Measurements from ENCODE around the gene MRO. TPM values are rescaled to one million over a fixed set of nuclear protein-coding genes. Genes with fewer than 3 reads are reported as not detected.
A peak's percentile ranks its signal among the peaks of the same experiment; 100 is the strongest.

Gene MRO
- total and polyA plus RNA-seq, 2 of the 8 experiments (the other 6 are each of a cell fraction or from before 2014, with no cell fraction given): 0.65 to 1.0 TPM

DNA sequence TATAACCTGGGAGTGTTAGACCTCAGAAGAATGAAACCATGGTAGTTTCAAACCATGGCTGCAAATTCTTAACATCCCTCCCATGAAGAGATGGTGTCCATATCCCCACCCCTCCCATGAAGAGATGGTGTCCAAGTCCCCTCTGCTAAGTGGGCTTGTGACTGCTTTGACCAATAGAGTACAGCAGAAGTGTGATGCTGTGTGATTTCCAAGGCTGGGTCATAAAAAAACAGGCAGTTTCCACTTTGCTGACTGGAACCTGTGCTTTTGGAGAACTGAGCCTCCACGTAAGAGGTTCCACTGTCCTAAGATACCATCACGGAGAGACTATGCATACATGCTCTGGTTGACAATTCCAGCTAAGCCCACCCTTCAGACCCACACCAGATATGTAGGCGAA is 65.5 kb downstream of the MRO start:
- H3K23me2 ChIP-seq (ENCODE audit: low read depth, low read length): no peaks in the 10 kb centered on the region
- no peak overlapping the region for H2AFZ ChIP-seq (ENCODE audit: low read length)
- no peak overlapping the region for H2BK20ac ChIP-seq (ENCODE audit: low read length)
- H3K18ac ChIP-seq (ENCODE audit: extremely low read depth, low read length): no peak overlapping the region
- no peaks in the 10 kb centered on the region; a peak in 1 of 8 replicates for H3K36me3 ChIP-seq (ENCODE audit: control insufficient read depth in 2 of 4, insufficient read depth in 4 of 4, low read length in 3 of 4)
- H3K9me3 ChIP-seq (ENCODE audit: insufficient read depth in 2 of 2, low read depth in 1 of 2, low read length in 1 of 2): no peaks in the 10 kb centered on the region
- H3K79me2 ChIP-seq (ENCODE audit: control insufficient read depth in 1 of 2, insufficient read depth in 2 of 2, low read length in 2 of 2): no peaks in the 10 kb centered on the region
- DNase-seq (ENCODE audit: low read depth in 1 of 2, low spot score in 2 of 2) (peak in 1 of 2 experiments; percentile 4), FAIRE-seq (no peak)
- no peak overlapping the region for H3K56ac ChIP-seq (replicated peaks; ENCODE audit: insufficient read length, low read depth, low read length)
- no peak overlapping the region for H2AK5ac ChIP-seq (ENCODE audit: low read depth, low read length)
- POLR2A ChIA-PET (ENCODE audit: partially characterized antibody): no interaction called here
- no peak overlapping the region for H2BK5ac ChIP-seq (ENCODE audit: low read depth, low read length)
- no peak overlapping the region for H3K14ac ChIP-seq (ENCODE audit: insufficient read length)
- no peak overlapping the region for H3K4me2 ChIP-seq (ENCODE audit: insufficient read depth in 1 of 2, low read depth in 2 of 2, low read length in 2 of 2)
- no peak overlapping the region for H2BK120ac ChIP-seq (replicated peaks; ENCODE audit: low read depth, low read length)
- no peaks in the 10 kb centered on the region for H3K79me1 ChIP-seq (ENCODE audit: low read depth, low read length)
- H2BK15ac ChIP-seq (ENCODE audit: low read length): no peak overlapping the region
- 92% methylated on average over 3 of the region's 3 CpGs; no CpG with 5 or more reads in 1 of the 2 experiments for WGBS, 2 experiments (ENCODE audit: extremely low coverage in 1 of 2, insufficient coverage in 1 of 2, insufficient read length in 1 of 2, insufficient replicate concordance in 2 of 2, low coverage in 1 of 2, low lambda C conversion rate in 2 of 2, missing lambda C conversion rate in 1 of 2)
- peaks cover 0 to 6% (median 4%) of the 10 kb centered on the region in 4 experiments; a peak in 2 of 7 replicates for H3K4me1 ChIP-seq (replicated peaks in 1 of 4; ENCODE audit: control insufficient read depth in 3 of 4, insufficient read depth in 4 of 4, low read length in 3 of 4)
- no peaks in the 10 kb centered on the region for H4K20me1 ChIP-seq (replicated peaks in 1 of 2; ENCODE audit: control insufficient read depth in 1 of 2, insufficient read depth in 2 of 2, low read length in 2 of 2)
- no peak overlapping the region for H3K23ac ChIP-seq (ENCODE audit: insufficient read length)
- H3K9ac ChIP-seq (replicated peaks in 1 of 4; ENCODE audit: extremely low read depth in 1 of 4, low read depth in 3 of 4, low read length in 3 of 4): no peak overlapping the region
- H3K4me3 ChIP-seq (ENCODE audit: extremely low read depth in 1 of 4, insufficient read depth in 2 of 4, low read depth in 3 of 4, low read length in 4 of 4): no peak overlapping the region
- H4K5ac ChIP-seq (ENCODE audit: insufficient read length, low read depth, low read length): no peak overlapping the region
- no peak overlapping the region for H4K8ac ChIP-seq (ENCODE audit: extremely low read depth, insufficient read depth, low read length)
- no peak overlapping the region for H4K91ac ChIP-seq (replicated peaks; ENCODE audit: insufficient read length, low read length)
- H2BK12ac ChIP-seq (ENCODE audit: low read depth, low read length): no peak overlapping the region
- CTCF ChIA-PET (ENCODE audit: partially characterized antibody): interaction anchor here (1.0 to 1.3 kb wide), 2 partner anchors 32 to 66 kb away, joined by 3 to 4 read pairs; partner anchors contain the start of gene MRO
- no peaks in the 10 kb centered on the region for H3K27me3 ChIP-seq (replicated peaks in 1 of 4; ENCODE audit: control insufficient read depth in 3 of 4, extremely low read depth in 1 of 4, insufficient read depth in 3 of 4, low read length in 3 of 4)
- H3K4ac ChIP-seq (replicated peaks; ENCODE audit: insufficient read length, low read depth, low read length): no peak overlapping the region
- no peak overlapping the region for H3K27ac ChIP-seq (ENCODE audit: low read depth, low read length)
- TF ChIP-seq KDM1A (IDR thresholded peaks at IDR 0.05; ENCODE audit: borderline replicate concordance, low read length) (no peak), HDAC2 (IDR thresholded peaks at IDR 0.05; ENCODE audit: borderline replicate concordance in 1 of 2, low read depth in 2 of 2, low read length in 2 of 2) (no peak), SIN3A (conservative IDR thresholded peaks at IDR 0.05 in 1 of 2, IDR thresholded peaks at IDR 0.05 in 1 of 2; ENCODE audit: low read depth in 1 of 2, low read length in 2 of 2) (no peak), BRCA1 (IDR thresholded peaks at IDR 0.05; ENCODE audit: low read depth, low read length) (no peak), RBBP5 (IDR thresholded peaks at IDR 0.05; ENCODE audit: borderline replicate concordance, low read depth, low read length) (no peak), ATF2 (IDR thresholded peaks at IDR 0.05; ENCODE audit: low read length) (no peak), ZNF274 (IDR thresholded peaks at IDR 0.05; ENCODE audit: borderline replicate concordance, extremely low read depth, low read length) (no peak), EZH2 (IDR thresholded peaks at IDR 0.05; ENCODE audit: low read depth, low read length, severe bottlenecking) (no peak), JUN (IDR thresholded peaks at IDR 0.05; ENCODE audit: low read depth, low read length) (no peak), BCL11A (IDR thresholded peaks at IDR 0.05; ENCODE audit: low read depth in 2 of 2, low read length in 2 of 2) (no peak), POLR2A (IDR thresholded peaks at IDR 0.05; ENCODE audit: control extremely low read depth in 1 of 2, low read depth in 2 of 2, low read length in 2 of 2) (no peak), SP1 (IDR thresholded peaks at IDR 0.05; ENCODE audit: low read depth, low read length) (no peak)
